Epidermal melanocyte (primary cell): ENCODE data around the gene IRF5.
"Not testable (repeated sequence)": the region's sequence is repeated elsewhere in the genome, so short reads cannot be mapped to it uniquely, and the experiment has no call there.

ENCODE experiments used
- DNase-seq: peaks from one replicate; pipeline ENCODE4 v3.0.0; 2011; ENCODE audit warnings: low spot score; ENCODE audit not compliant: insufficient read length

IRF5 gene

GRCh38 chr7:128959296-128959695 lies 21.6 kb downstream of the IRF5 start:
- DNase-seq, result no peak

GRCh38 chr7:128961030-128961659 lies 23.4 kb downstream of the IRF5 start:
- no peak for DNase-seq

GRCh38 chr7:128962899-128963298 lies 25.2 kb downstream of the IRF5 start:
- no peak for DNase-seq

- DNase-seq, result no peak
Measured at GRCh38 chr7:128963327-128963757, 25.6 kb downstream of the IRF5 start.

- no peak for DNase-seq
Measured at GRCh38 chr7:128968624-128969023, 30.9 kb downstream of the IRF5 start.

GRCh38 chr7:128974241-128974934 lies 36.7 kb downstream of the IRF5 start:
- DNase-seq, result no peak

GRCh38 chr7:128982105-128982504 lies 44.4 kb downstream of the IRF5 start:
- DNase-seq, result no peak

- no peak for DNase-seq
Measured at GRCh38 chr7:128985660-128986059, 47.9 kb downstream of the IRF5 start.

- DNase-seq, result no peak
Measured at GRCh38 chr7:128986609-128987008, 48.9 kb downstream of the IRF5 start.

- DNase-seq, result no peak
Measured at GRCh38 chr7:128988372-128988771, 50.6 kb downstream of the IRF5 start.

GRCh38 chr7:128989961-128990360 lies 52.2 kb downstream of the IRF5 start:
- no peak for DNase-seq

GRCh38 chr7:128993419-128993818 lies 55.7 kb downstream of the IRF5 start:
- no peak for DNase-seq

- not testable (repeated sequence) for DNase-seq
Measured at GRCh38 chr7:128994560-128994959, 56.8 kb downstream of the IRF5 start.

- no peak for DNase-seq
Measured at GRCh38 chr7:128997181-128997580, 59.5 kb downstream of the IRF5 start.
